Measurements from ENCODE around the gene HOXA7. TPM values are rescaled to one million over a fixed set of nuclear protein-coding genes. Genes with fewer than 3 reads are reported as not detected.

The HOXA7 gene
- total and polyA plus RNA-seq, 12 donors: 7.9 to 39.1 (median 22.7) TPM

DNA sequence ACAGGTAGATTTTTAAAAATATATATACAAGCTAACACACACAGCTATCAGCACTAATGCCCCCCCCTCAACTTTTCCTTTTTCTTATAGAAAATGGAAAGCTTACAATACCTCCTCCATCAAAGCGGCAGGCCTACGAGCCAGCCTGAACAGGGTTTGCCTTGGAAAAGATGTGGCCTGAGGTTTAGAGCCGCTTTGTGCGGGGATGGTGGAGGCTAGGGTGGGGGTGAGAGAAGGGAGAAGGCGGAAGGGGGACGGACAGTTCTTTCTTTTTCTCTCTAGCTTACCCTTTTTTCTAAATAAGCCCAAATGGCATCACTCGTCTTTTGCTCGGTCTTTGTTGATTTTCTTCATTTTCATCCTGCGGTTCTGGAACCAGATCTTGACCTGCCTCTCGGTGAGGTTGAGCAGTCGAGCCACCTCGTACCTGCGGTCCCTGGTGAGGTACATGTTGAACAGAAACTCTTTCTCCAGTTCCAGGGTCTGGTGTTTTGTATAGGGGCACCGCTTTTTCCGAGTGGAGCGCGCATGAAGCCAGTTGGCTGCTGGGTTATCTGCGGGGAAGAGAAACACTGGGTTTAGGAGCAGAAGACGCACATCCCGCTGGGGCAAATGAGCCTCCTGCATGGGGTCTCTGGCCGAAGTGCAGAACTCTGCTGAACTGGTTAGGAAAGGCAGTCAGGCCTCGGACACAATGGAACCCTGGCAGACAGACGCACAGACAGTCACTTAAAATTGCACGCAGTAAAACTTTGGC, 7.0 kb upstream of the HOXA7 start:
- Histone ChIP-seq H3K27ac (peak overlapping the region in 1 of 5 donors; percentile 74), H3K4me1 (replicated peaks in 1 of 2) (peaks cover 4 to 24% of the 10 kb centered on the region in 2 donors), H3K4me3 (peak overlapping the region in 1 of 4 donors; percentile 60), H3K36me3 (replicated peaks in 1 of 2) (no peaks in the 10 kb centered on the region), H3K27me3 (peaks cover 35% of the 10 kb centered on the region), H3K9me3 (replicated peaks in 1 of 3) (no peaks in the 10 kb centered on the region)
- DNase-seq: peak in 1 of 7 donors; percentile 14
- intact Hi-C loops (cut with DNase I): loop anchor here (5.0 to 10.0 kb wide), 4 partner anchors 789 to 1279 kb away; no protein-coding TSS in a partner anchor
- TF ChIP-seq, protein P1, sequence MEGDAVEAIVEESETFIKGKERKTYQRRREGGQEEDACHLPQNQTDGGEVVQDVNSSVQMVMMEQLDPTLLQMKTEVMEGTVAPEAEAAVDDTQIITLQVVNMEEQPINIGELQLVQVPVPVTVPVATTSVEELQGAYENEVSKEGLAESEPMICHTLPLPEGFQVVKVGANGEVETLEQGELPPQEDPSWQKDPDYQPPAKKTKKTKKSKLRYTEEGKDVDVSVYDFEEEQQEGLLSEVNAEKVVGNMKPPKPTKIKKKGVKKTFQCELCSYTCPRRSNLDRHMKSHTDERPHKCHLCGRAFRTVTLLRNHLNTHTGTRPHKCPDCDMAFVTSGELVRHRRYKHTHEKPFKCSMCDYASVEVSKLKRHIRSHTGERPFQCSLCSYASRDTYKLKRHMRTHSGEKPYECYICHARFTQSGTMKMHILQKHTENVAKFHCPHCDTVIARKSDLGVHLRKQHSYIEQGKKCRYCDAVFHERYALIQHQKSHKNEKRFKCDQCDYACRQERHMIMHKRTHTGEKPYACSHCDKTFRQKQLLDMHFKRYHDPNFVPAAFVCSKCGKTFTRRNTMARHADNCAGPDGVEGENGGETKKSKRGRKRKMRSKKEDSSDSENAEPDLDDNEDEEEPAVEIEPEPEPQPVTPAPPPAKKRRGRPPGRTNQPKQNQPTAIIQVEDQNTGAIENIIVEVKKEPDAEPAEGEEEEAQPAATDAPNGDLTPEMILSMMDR (IDR thresholded peaks at IDR 0.05): no peak
- no peak for TF ChIP-seq POLR2A (IDR thresholded peaks at IDR 0.05)
- WGBS, 4 donors: 72 to 84% (median 79%) methylated on average over 22 to 24 of the region's 24 CpGs

DNA sequence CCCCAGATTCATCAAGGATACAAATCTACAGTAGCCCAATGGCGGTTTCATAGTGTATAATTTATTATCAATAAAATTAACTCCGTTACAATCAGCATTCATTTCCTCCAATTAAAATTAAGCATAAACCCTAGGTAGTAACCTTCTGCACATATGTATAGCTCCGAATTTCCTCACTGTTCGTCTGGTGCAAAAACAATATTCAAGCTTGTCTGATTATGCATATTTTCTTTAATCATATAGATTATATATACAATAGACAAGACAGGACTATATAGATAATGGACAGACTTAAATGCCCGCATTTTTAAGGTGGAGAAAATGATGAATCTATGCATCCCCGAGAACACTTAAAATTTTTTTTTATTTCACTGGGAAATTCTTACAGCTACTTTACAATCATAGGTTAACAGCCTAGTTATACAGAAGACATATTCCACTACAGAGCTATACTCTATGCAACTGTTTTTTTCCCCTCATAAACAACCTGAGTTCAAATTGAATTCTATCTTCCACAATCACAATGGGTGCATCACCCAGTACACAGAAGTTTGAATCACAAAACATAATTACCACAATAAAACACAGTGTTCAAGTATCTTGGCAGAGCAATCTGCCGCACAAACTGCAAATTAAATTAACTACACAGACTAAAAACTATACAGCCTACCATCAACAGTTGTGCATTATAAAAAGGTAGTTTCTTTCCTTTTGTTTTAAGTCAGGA, 6.2 kb upstream of the HOXA7 start:
- Histone ChIP-seq H3K36me3 (replicated peaks in 1 of 2) (no peaks in the 10 kb centered on the region), H3K9me3 (replicated peaks in 1 of 3) (no peaks in the 10 kb centered on the region), H3K4me3 (peak overlapping the region in 1 of 4 donors; percentile 14), H3K27ac (no peak overlapping the region), H3K27me3 (peaks cover 27% of the 10 kb centered on the region), H3K4me1 (replicated peaks in 1 of 2) (peaks cover 4 to 24% of the 10 kb centered on the region in 2 donors)
- 78 to 87% (median 86%) methylated on average over 7 of the region's 7 CpGs for WGBS, 4 donors
- DNase-seq: no peak
- intact Hi-C loops (cut with DNase I): loop anchor here (5.0 to 10.0 kb wide), 4 partner anchors 788 to 1278 kb away; no protein-coding TSS in a partner anchor
- TF ChIP-seq, protein P1 (IDR thresholded peaks at IDR 0.05): no peak

DNA sequence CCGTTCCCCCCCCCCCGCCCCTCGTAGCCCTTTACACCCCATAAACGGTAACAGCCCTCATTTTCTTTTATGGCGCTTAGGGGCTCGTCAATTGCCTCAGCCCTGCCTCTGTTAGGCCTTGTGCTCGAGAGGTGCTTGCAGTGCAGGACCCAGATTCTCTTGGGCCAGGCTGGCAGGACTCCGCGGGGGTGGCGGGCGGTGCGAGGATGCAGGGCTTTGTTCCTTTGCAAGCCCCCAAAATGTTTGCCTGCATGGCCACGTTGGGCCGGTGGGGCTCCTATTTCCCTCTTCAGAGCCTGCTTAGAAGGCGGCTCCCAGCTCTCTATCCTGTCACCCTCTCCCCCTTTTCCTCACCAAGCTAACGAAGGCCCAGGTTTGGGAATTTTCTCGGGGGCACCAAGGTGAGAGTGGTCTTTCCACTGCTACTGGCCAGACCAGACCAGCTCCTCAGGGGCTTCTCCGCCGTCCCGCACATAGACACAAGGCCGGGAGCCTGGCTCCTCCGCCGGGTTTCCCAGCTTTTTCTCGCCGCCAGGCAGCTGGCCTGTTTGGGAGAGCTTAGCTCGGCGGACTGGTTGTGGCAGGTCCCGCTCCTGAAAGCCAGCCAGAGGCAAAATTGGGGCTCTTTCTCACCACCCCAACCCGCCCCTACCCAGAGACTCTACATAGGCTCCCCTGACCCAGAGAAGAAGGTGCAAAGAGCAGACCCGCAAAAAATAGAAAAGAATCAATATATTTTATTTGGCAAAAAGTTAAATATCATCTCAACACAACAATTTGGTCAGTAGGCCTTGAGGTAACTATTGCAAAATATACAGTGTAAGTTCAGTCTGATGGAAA, 5.5 kb upstream of the HOXA7 start:
- TF ChIP-seq, protein P1 (IDR thresholded peaks at IDR 0.05): no peak
- TF ChIP-seq POLR2A (IDR thresholded peaks at IDR 0.05): no peak
- H3K4me3 ChIP-seq: no peak overlapping the region
- H3K27me3 ChIP-seq: peaks cover 22% of the 10 kb centered on the region
- WGBS, 4 donors: 65 to 72% (median 69%) methylated on average over 24 to 30 of the region's 30 CpGs
- peaks cover 4 to 24% of the 10 kb centered on the region in 2 donors for H3K4me1 ChIP-seq (replicated peaks in 1 of 2)
- intact Hi-C loops (cut with DNase I): loop anchor here (5.0 to 10.0 kb wide), 4 partner anchors 787 to 1277 kb away; no protein-coding TSS in a partner anchor
- H3K27ac ChIP-seq: no peak overlapping the region
- no peaks in the 10 kb centered on the region for H3K36me3 ChIP-seq (replicated peaks in 1 of 2)
- H3K9me3 ChIP-seq (replicated peaks in 1 of 3): no peaks in the 10 kb centered on the region
- peak in 1 of 7 donors; percentile 19 for DNase-seq
